Measurements from ENCODE around the gene GPS1. TPM values are rescaled to one million over a fixed set of nuclear protein-coding genes. Genes with fewer than 3 reads are reported as not detected.

GPS1 gene
- total and polyA plus RNA-seq, 2 donors (not counting 1 experiment from before 2014, with no cell fraction given), result 80.5 to 124 TPM

GRCh38 chr17:82052638-82053059, 951 bp downstream of the GPS1 start:
- Mint-ChIP-seq H3K27me3 (no peaks in the 10 kb centered on the region), H3K9me3 (ENCODE audit: insufficient read depth) (no peaks in the 10 kb centered on the region), H3K4me1 (peaks cover 12% of the 10 kb centered on the region), H3K27ac (peak overlapping the region; percentile 32), H3K4me3 (peak overlapping the region; percentile 80)
- Histone ChIP-seq H3K9ac (ENCODE audit: low read length) (peak overlapping the region; percentile 76), H3K27ac (ENCODE audit: low read length in 2 of 2) (peak overlapping the region in 1 of 2 donors; percentile 23), H3K4me3 (ENCODE audit: control extremely low read depth in 1 of 5, extremely low read depth in 1 of 5, insufficient read depth in 1 of 5, low read depth in 2 of 5, low read length in 4 of 5) (peak overlapping the region in 4 of 5 experiments; percentile 59 to 88 (median 70)), H3K4me1 (ENCODE audit: control insufficient read depth in 2 of 2, insufficient read depth in 2 of 2, low read length in 2 of 2) (peaks cover 20 to 34% of the 10 kb centered on the region in 2 donors), H2AFZ (ENCODE audit: insufficient read depth, low read depth, low read length, poor library complexity, severe bottlenecking) (no peak overlapping the region), H3K27me3 (replicated peaks in 1 of 4; ENCODE audit: control extremely low read depth in 1 of 4, control insufficient read depth in 3 of 4, insufficient read depth in 4 of 4, low read length in 3 of 4) (no peaks in the 10 kb centered on the region), H3K4me2 (replicated peaks; ENCODE audit: low read depth, low read length, poor library complexity, severe bottlenecking) (peak overlapping the region; percentile 99), H3K36me3 (replicated peaks in 1 of 2; ENCODE audit: control extremely low read depth in 1 of 2, control insufficient read depth in 1 of 2, extremely low read depth in 1 of 2, insufficient read depth in 2 of 2, low read length in 1 of 2) (peaks cover 0 to 27% of the 10 kb centered on the region in 2 experiments), H3K9me3 (ENCODE audit: control extremely low read depth in 1 of 3, control insufficient read depth in 2 of 3, insufficient read depth in 1 of 3, low read length in 2 of 3) (no peaks in the 10 kb centered on the region), H4K20me1 (ENCODE audit: control insufficient read depth, insufficient read depth, low read length, poor library complexity, severe bottlenecking) (peaks cover 19% of the 10 kb centered on the region), H3K79me2 (ENCODE audit: control insufficient read depth, insufficient read depth, low read length) (peaks cover 29% of the 10 kb centered on the region)
- ChIA-PET CTCF (no interaction called here), POLR2A (interaction anchor here (1.9 kb wide), 2 partner anchors 15 to 46 kb away, joined by 5 to 6 read pairs; partner anchors contain the start of genes DCXR and FASN)
- no peak for DNase-seq
- no peak for ATAC-seq (ENCODE audit: low read depth)
- intact Hi-C loops (cut with micrococcal nuclease), result no loop called here
- 45% methylated on average over 19 of the region's 19 CpGs for WGBS (ENCODE audit: insufficient coverage)
- no peak for TF ChIP-seq EZH2 (IDR thresholded peaks at IDR 0.05; ENCODE audit: borderline replicate concordance, insufficient read depth, low read depth, low read length, poor library complexity, severe bottlenecking)
- no peak for TF ChIP-seq CTCF (IDR thresholded peaks at IDR 0.05)

GRCh38 chr17:82053130-82053529, 1.4 kb downstream of the GPS1 start:
- Histone ChIP-seq H3K36me3 (replicated peaks in 1 of 2; ENCODE audit: control extremely low read depth in 1 of 2, control insufficient read depth in 1 of 2, extremely low read depth in 1 of 2, insufficient read depth in 2 of 2, low read length in 1 of 2) (peaks cover 0 to 31% of the 10 kb centered on the region in 2 experiments), H4K20me1 (ENCODE audit: control insufficient read depth, insufficient read depth, low read length, poor library complexity, severe bottlenecking) (peaks cover 19% of the 10 kb centered on the region), H2AFZ (ENCODE audit: insufficient read depth, low read depth, low read length, poor library complexity, severe bottlenecking) (no peak overlapping the region), H3K9me3 (ENCODE audit: control extremely low read depth in 1 of 3, control insufficient read depth in 2 of 3, insufficient read depth in 1 of 3, low read length in 2 of 3) (no peaks in the 10 kb centered on the region), H3K4me3 (ENCODE audit: control extremely low read depth in 1 of 5, extremely low read depth in 1 of 5, insufficient read depth in 1 of 5, low read depth in 2 of 5, low read length in 4 of 5) (no peak overlapping the region), H3K4me2 (replicated peaks; ENCODE audit: low read depth, low read length, poor library complexity, severe bottlenecking) (peak overlapping the region; percentile 99), H3K4me1 (ENCODE audit: control insufficient read depth in 2 of 2, insufficient read depth in 2 of 2, low read length in 2 of 2) (peaks cover 20 to 34% of the 10 kb centered on the region in 2 donors), H3K27ac (ENCODE audit: low read length in 2 of 2) (no peak overlapping the region), H3K9ac (ENCODE audit: low read length) (no peak overlapping the region), H3K27me3 (replicated peaks in 1 of 4; ENCODE audit: control extremely low read depth in 1 of 4, control insufficient read depth in 3 of 4, insufficient read depth in 4 of 4, low read length in 3 of 4) (no peaks in the 10 kb centered on the region), H3K79me2 (ENCODE audit: control insufficient read depth, insufficient read depth, low read length) (peaks cover 29% of the 10 kb centered on the region)
- H3K27me3 Mint-ChIP-seq, result no peaks in the 10 kb centered on the region
- ChIA-PET POLR2A (interaction anchor here (1.9 kb wide), 1 partner anchor 15 kb away, joined by 6 read pairs; the partner anchor contains the start of gene DCXR), CTCF (no interaction called here)
- peak overlapping the region; percentile 80 for H3K4me3 Mint-ChIP-seq
- intact Hi-C loops (cut with micrococcal nuclease), result no loop called here
- 96% methylated on average over 19 of the region's 19 CpGs for WGBS (ENCODE audit: insufficient coverage)
- ATAC-seq (ENCODE audit: low read depth), result no peak
- H3K9me3 Mint-ChIP-seq (ENCODE audit: insufficient read depth), result no peaks in the 10 kb centered on the region
- no peak for TF ChIP-seq CTCF (IDR thresholded peaks at IDR 0.05)
- no peak for TF ChIP-seq EZH2 (IDR thresholded peaks at IDR 0.05; ENCODE audit: borderline replicate concordance, insufficient read depth, low read depth, low read length, poor library complexity, severe bottlenecking)
- DNase-seq, result no peak
- peaks cover 11% of the 10 kb centered on the region for H3K4me1 Mint-ChIP-seq
- H3K27ac Mint-ChIP-seq, result peak overlapping the region; percentile 15
